Endothelial cell of hepatic sinusoid (primary cell): Measurements from ENCODE around the gene WDR47.
"Not testable (repeated sequence)": the region's sequence is repeated elsewhere in the genome, so short reads cannot be mapped to it uniquely, and the experiment has no call there.

ENCODE experiments used
- in situ Hi-C: cut with HindIII; loops from 2 replicates; pipeline ENCODE4 v1.10.0; 2017; ENCODE audit warnings: low sequenced_read_pairs

The WDR47 gene

DNA sequence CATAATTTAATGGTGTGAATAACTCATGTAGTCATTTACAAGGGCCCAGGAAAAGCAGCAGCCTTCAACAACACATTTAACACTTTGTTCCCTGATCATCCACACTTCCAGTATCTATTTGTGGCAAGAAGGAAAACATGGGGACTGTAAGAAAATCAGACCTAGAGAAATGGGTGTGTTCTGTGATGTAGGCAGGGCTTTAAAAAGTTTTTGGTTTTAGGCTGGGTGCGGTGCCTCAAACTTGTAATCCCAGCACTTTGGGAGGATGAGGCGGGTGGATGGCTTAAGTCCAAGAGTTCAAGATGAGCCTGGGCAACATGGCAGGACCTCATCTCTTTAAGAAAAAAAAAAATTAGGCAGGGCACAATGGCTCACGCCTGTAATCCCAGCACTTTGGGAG is 14.2 kb upstream of the WDR47 start:
- in situ Hi-C loops: no loop called here

DNA sequence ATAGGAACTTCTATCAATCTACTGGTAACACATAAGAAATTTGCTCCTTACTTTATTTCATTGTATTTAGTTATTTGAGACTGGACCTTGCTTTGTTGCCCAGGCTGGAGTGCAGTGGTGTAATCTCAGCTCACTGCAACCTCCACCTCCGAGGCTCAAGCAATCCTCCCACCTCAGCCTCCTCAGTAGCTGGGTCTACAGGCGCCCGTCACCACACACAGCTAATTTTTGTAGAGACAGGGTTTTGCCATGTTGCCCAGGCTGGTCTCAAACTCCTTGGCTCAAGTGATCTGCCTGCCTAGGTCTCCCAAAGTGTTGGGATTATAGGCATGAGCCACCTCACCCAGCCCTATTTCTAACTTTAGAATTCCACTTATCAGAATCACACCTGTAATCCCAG is 10.2 kb upstream of the WDR47 start:
- in situ Hi-C loops: not testable (repeated sequence)

DNA sequence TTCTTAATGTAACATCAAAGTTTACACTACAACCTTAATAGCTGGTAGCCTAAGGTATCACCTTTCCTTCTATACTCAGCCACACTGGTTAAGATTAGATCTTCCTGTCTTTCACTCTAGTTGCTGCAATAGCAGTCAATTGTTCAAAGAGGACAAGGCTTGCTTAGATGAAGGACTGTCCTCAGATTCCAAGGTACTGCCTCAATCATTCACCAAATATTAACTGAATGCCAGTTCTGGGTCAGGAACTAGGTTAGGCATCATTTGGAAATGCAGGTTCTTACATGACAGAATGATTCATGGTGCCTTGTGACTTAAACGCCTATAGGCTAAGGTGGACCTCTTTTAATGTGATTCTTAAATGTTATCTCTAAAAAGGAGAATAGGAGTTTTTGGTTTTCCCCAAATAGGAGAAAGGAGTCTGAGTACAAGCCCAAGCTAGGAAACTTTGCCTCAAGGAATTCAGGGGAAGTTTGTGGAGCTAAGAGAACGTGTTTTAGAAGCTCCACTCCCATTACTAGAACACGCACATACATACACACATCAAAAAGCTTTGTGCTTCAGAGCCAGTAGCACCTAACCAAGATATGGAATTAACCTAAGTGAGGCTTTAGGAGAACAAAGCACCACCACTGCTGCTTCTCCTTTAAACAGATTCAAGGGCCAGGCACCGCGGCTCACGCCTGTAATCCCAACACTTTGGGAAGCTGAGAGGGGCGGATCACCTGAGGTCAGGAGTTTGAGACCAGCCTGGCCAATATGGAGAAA is 8.5 kb upstream of the WDR47 start:
- in situ Hi-C loops: no loop called here

DNA sequence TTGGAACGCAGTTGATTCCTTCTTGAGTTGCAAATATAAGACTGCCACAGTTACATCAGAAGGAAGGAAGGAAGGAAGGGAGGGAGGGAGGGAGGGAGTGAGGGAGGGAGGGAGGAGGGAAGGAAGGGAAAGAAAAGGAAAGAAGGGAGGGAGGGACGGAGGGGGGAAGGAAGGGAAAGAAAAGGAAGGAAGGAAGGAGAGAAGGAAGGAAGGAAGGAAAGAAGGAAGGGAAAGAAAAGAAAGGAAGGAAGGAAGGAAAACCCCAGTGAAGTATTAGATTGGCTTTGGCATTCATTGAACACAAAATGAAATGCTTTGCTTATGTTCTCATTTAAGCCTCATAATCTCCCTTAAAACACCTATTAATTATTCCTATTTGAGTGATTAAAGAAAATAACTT is 6.4 kb upstream of the WDR47 start:
- in situ Hi-C loops: no loop called here

DNA sequence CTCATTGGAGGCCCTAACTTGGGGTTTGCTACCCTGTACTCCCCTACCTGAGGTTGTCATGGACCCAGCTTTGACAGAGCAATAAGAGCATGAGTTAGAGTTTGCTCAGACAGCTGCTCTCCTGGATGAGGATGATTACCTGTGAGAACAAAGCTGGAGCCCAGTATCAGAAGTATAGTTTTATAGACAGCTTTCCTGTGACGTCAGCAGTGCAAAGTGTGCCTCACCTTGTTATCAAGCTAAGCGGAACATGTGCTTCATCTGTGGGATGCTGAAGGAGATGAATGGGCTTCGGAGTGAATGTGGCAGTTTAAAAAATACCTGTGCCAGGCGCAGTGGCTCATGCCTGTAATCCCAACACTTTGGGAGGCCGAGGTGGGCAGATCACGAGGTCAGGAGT is 5.4 kb upstream of the WDR47 start:
- in situ Hi-C loops: no loop called here

DNA sequence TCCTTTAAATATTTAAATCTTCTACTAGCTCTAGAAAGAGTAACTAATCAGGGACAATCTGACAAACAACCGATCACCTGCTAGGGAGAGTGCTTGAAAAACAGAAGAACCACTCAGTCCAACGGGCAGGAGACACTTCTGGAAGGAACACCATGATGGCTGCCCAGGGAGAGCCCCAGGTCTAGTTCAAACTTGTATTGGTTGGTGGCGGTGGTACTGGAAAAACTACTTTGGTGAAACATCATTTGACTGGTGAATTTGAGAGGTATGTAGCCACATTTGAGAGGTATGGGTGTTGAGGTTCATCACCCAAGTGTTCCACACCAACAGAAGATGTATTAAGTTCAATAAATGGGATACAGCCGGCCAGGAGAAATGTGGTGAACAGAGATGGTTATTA is 4.8 kb upstream of the WDR47 start:
- in situ Hi-C loops: no loop called here

DNA sequence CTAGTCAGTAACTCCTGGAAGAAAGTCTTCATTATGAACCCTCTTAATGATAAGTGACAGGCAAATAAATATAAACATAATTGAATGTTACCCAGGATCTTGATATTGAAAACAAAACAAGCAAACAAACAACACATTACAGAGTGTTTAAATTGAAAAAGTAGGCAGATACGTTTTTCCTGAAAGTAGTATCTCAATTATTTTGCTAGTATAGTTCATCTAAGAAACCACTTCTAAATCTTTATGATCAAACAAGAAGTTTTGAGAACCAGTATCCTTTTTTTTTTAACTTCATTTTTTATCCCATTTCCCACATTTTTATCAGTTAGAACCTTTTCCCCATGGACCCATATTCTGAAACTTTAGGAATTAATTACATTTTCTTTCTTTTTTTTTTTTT is 3.7 kb upstream of the WDR47 start:
- in situ Hi-C loops: no loop called here

DNA sequence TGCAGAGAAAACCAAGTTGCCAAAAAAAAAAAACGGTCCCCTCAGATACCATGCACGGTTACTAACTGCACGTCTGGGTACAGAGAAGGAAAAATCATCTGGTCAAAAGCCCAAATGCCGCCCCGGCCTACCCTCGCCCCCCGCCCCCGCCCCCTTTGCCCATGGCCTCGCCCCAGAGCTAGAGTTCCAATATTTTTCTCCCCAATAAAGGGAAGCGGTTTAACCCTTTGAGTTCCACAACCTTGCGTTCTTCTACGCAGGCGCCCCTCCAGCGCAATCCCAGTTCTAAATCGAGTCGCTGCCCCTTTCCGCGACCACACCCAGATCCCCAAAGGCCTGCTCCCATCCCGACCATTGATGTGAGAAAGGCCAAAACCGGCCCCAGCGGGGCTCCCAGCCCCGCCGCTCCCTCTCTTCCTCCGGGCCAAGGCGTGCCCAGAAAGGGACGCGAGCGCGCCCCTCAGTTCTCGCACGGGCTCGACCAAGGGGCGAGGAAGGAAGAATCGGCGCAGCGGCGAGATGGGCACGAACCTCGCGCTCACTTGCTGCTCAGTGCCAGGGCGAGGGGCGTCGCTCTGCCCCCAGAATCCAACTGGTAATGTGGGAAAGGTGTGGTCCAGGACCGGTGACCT is 797 bp downstream of the WDR47 start:
- in situ Hi-C loops: no loop called here

DNA sequence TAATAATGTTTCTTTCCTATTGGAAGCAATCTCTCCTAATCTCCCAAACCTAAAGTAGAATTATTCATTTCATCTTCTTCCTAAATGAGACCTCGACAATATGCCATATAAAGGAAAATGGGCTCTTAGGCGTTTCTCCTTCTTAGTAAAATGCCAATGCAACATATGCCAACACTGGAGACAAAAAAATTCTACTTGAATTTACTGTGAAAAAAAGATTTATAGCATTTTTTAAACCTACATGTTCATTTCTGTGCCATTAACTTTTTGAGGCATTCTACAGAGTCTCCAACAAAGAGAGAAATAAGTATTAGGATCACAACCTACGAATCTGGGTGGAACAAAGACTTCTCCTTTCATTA is 1.3 kb downstream of the WDR47 start:
- in situ Hi-C loops: no loop called here

DNA sequence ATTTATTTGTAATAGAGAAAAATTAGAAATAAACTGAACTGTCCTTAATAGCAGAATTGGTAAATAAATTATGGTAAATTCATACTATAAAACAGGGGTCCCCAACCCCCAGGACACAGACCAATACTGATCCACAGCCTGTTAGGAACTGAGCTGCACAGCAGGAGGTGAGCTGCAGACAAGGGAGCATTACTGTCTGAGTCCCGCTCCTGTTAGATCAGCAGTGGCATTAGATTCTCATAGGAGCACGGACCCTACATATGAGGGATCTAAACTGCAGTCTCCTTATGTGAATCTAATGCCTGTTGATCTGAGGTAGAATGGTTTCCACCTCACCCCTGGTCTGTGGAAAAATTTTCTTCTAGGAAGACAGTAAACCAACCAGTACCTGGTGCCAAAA is 7.5 kb downstream of the WDR47 start:
- in situ Hi-C loops: no loop called here

DNA sequence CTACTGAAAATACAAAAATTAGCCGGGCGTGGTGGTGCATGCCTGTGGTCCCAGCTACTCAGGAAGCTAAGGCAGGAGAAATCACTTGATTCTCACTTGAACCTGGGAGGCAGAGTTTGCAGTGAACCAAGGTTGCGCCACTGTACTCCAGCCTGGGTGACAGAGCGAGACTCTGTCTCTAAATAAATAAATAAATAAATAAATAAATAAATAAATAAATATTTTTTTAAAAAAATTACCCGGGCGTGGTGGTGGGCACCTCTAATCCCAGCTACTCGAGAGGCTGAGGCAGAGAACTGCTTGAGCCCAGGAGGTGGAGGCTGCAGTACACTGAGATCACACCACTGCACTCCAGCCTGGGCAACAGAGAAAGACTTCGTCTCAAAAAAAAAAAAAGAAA is 12.4 kb downstream of the WDR47 start:
- in situ Hi-C loops: not testable (repeated sequence)

DNA sequence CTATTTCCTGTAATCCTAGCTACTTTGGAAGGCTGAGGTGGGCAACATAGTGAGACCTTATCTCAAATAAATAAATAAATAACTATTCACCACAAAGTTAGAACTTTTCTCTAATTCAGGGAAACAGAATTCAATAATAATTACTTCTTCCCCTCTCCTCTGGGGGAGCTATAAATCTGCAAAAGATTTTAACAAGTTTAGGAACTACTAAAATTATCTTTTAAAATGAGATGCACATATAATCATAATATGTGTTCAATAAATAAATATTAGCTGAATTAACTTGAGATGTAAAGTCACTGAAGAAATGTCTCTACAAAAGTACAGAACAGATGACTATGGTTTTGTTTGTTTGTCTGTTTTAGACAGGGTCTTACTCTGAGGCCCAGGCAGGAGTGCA is 14.1 kb downstream of the WDR47 start:
- in situ Hi-C loops: no loop called here

DNA sequence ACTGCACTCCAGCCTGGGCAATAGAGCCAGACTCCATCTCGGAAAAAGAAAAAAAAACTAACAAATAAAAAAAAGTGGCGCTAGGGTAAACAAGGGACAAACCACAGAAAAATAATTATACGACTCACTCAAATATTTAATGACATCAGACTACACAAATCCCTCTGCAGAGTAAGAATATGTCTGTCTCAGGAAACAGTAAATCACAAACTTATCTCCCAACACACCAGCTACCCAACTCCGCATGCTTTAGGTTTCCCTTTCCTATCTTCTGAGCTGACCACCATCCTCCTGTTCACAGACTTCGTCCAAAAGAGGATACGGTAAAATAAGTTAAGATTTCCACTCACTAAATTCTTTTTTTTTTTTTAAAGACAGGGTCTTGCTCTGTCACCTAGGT is 16.2 kb downstream of the WDR47 start:
- in situ Hi-C loops: no loop called here

DNA sequence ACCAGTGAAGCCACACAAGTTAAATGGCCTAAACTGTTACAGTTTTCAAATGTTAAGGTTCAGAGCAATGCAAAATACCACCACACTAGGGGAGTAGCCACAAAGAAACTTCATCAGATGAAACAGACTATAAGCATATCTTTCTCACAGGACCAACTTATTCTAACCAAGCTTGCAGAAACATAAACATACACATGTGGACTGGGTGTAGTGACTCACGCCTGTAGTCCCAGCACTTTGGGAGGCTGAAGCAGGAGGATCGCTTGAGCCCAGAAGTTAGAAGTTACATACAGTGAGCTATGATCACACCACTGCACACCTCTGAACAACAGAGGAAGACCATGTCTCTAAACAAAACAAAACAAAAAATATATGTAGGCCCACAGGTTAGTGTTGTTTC is 17.3 kb downstream of the WDR47 start:
- in situ Hi-C loops: no loop called here

DNA sequence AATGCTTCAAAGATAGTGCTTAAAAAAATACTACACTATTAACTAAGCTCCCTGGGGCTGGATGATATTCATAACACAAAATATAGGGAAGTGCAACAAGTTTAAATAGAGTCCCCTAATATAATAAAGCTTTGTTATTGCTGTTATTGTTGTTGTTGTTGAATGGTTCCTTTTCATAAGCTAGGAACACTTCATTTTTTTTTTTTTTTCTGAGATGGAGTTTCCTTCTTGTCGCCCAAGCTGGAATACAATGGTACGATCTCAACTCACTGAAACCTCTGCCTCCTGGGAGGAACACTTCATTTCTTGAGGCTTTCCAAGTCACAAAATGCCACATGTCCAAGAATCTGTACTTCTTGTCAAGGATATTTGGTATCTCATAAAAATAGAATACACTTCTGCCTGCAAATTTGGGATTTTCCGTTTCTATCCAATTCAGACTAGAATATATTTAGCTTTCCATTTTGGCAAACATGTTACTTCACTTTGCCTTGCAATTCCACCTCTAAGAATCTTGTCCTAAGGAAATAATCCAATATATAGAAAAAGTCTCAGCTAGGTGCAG is 21.1 kb downstream of the WDR47 start:
- in situ Hi-C loops: no loop called here

DNA sequence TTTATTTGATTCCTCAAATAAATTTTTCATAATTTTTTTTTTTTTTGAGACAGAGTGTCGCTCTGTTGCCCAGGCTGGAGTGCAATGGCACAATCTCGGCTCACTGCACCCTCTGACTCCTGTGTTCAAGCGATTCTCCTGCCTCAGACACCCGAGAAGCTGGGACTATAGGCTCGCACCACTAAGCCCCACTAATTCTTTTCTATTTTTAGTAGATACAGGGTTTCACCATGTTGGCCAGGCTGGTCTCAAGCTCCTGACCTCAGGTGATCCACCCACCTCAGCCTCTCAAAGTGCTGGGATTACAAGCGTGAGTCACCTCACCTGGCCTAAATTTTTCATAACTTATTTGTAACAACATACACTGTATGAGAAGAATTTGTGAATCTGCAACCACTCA is 24.2 kb downstream of the WDR47 start:
- in situ Hi-C loops: not testable (repeated sequence)

DNA sequence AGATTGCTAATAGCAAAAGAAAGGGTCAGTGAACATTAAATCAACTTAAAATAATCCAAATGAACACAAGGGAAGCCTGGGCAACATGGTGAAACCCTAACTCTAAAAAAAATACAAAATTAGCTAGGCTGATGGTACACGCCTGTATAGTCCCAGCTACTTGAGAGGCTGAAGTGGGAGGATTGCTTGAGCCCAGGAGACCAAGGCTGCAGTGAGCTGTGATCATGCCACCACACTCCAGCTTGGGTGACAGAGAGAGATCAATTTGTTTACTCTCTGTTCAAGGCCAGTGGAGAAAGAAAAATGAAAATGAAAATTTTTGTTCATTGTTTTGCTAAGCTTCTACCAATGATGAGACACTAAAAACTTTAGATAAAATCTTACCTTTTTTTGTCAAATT is 24.8 kb downstream of the WDR47 start:
- in situ Hi-C loops: no loop called here

DNA sequence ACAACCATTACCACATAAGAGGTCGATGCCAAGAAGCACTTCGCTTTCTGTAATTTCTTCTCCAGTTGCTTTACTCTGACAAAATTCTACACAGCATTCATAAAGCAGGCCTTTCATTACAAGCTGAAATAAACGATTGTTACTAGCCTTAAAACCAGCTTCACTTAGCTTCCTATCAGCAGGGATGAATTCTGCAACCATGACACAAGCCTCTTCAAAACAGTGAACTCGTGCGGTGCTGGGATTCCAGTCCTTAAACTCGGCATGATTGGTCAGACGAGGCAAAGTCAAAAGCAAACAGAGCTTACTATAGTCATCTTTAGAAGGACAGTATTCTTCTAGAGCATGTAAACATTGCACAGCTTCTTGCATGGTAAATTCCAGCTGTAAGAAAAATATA is 30.6 kb downstream of the WDR47 start:
- in situ Hi-C loops: no loop called here

DNA sequence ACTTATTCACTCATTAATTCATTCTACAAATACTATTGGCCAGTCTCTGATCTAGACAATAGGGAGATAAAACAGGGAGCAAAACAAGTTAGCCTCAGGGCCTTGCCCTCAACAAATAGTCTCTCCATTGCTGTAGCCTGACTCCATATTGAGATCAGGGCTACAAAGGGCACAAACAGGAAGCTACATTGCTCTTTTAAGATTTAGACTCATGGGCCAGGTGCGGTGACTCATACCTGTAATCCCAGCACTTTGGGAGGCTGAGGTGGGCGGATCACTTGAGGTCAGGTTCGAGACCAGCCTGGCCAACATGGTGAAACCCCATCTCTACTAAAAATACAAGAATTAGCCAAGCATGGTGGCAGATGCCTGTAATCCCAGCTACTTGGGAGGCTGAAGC is 45.3 kb downstream of the WDR47 start:
- in situ Hi-C loops: not testable (repeated sequence)

DNA sequence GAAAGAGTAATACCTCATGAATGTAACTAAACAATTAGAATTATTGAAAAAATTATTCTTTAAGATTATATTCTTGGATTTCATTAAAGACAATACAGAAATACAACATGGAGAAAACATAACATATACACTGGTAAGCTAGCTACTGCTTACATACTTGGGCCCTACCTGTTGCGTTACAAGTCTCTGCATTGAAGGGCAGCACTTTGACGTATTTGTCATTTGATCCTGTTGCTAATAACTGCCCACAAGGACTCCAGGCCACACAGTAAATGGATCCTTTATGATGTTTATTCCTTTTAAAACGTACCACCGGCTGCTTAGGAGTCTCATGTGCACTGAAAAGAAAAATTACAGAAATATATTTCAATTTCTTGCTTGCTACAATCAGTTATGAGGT is 58.8 kb downstream of the WDR47 start:
- in situ Hi-C loops: no loop called here

DNA sequence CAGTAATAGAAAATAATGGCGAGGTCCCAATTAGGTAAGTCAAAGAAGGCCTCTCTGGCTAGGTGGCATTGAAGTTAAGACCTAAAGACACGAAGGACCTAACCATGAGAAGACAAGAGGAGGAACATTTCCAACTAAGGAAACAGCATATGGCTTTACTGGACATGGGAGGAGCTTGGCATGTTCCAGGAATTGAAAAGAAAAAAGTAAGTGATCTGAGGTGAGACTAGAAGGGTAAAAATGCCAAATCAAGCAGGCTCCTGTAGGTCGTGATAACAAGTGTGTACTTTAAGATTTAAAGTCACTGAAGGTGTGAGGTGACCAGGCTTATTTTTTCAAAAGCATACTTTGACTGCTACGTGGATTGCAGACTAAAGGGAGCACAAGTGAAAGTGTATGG is 65.2 kb downstream of the WDR47 start:
- in situ Hi-C loops: no loop called here

DNA sequence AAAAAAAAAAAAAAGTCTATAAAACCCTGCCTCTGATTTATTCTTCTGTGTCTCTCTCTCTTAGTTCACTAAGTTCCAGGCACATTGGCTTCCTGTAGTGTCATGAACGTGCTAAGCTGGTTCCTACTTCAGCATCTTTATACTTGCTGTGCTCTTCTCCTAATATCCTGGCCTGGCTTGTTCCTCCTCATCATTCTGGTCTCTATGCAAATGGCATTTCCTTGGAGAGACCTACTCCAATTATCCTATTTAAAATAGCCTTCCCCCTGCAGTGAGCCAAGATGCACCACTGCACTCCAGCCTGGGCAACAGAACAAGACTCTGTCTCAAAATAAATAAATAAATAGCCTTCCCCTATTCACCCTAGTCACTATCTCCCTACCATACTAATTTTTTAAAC is 69.0 kb downstream of the WDR47 start:
- in situ Hi-C loops: no loop called here

DNA sequence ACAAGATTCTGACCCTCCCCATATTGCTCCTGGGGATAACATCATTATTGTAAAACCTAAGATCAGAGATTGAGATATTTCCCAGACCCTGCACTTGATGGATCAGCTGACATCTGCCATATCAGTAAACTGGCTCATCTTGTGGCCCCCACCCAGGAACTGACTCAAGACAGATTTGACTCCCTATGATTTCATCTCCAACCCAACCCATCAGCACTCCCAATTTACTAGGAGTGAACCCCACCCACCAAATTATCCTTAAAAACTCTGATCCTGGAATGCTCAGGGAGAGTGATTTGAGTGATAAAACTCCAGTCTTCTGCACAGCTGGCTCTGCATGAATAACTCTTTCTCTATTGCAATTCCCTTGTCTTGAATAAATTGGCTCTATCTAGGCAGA is 72.6 kb downstream of the WDR47 start:
- in situ Hi-C loops: no loop called here
